NK-92 treated with Interleukin-12 subunit alpha and Interleukin-12 subunit beta, amount 100 ng/mL, for 24 hours (cell line): ENCODE results near the gene NR2C1.
"Not testable (repeated sequence)": the region's sequence is repeated elsewhere in the genome, so short reads cannot be mapped to it uniquely, and the experiment has no call there.

ENCODE experiments used
- DNase-seq: peaks from one replicate; lab custom pipeline; 2025; lab: John Stamatoyannopoulos, UW

The NR2C1 gene

DNA sequence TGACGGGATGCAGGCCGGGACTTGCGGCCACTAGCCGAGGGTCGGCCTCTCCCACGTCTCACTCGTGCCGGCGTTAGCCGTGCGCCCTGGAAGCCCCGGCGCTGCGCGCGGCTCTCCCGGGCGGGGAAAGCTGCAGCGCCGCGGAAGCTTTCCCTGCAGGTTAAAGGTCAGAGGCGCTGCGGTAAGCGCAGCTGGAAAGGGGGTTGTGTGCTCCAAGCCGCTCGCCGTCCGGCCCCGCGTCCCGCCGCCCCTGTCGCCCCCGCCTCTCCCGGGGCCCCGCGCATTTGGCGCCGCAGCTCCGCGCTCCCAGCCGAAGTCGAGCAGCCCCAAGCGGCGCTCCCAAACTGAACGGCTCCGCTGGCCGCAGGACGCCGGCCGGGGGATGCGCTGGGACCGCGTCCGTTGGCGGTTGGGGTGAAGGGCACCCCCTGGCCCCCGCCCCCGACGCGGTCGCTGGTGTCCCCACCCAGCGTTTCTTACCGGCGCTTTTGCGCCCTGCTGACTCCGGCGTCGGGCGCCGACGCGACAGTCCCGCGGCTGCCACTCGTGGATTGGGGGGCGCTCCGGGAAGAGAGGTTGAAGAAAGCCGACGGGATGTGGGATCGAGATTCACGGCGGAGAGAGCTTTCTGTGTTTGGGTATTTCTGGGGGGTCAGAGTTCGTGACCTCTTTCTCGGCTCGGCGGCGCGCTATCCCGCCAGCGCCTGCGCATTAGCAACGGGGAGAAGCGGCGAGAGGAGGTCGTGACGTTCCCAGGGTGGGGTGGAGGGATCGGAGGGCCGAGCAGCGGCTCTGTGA, at the start of gene NR2C1:
Gene NR2C1, minus strand, starts transcription at position 719 of the 798 bp plus-strand sequence. CDS start 6,234 bp downstream, outside the sequence.
- peak; percentile 88 for DNase-seq

DNA sequence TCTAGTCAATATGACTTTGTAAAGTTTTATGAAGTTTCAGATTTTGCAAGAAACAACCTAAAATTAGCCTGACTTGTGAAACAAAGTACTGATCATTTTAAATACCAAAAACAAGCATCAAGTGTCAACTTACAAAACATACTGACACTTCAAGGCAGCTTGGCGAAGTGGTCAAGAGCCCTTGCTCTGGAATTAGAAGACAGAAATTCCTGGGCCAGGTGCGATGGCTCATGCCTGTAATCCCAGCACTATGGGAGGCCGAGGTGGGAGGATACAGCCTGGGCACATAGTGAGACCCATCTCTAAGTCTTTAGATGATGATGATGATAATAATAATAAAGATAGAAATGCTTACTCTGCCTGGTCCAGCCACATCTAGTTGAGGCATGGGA, 45.4 kb upstream of the NR2C1 start:
- no peak for DNase-seq

DNA sequence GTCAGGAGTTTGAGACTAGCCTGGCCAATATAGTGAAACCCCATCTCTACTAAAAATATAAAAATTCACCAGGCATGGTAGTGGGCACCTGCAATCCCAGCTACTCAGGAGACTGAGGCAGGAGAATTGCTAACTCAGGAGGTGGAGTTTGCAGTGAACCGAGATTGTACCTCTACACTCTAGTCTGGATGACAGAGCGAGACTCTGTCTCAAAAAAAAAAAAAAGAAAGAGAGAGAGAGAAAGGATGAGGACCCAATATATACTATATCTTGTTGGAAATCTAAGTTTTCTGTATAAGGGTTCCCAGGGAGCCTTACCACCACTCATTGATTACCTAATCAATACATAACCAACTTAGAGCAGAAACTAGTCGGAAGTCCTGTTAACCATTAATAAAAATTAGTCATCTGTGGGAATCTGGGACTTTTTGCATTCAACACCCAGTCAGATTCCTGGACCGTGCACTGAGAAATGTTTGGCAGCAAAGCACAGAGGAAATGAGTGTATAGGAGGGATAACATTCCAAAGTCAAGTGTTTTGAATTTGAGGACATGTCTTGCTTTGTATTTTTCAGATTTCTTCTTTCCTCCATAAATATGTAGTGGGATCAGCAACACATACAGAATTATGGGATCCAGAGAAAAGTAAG, 44.8 kb upstream of the NR2C1 start:
- no peak for DNase-seq

DNA sequence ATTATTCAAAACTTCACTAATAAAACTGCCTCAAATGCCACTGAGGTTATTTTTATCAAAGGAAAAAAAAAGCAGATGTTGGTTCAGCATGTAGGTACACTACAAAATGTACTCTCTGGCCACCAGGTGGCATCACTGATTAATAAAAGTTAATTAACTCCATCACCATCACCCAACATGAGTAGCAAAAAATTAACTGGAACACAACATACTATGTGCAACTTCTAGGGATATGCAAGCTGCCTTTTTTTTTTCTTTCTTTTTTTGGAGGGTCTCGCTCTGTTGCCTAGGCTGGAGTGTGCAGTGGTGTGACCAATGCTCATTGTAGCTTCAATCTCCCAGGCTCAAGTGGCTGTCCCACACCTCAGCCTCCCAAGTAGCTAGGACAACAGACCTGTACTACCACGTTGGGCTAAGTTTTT, 43.8 kb upstream of the NR2C1 start:
- peak; percentile 11 for DNase-seq

DNA sequence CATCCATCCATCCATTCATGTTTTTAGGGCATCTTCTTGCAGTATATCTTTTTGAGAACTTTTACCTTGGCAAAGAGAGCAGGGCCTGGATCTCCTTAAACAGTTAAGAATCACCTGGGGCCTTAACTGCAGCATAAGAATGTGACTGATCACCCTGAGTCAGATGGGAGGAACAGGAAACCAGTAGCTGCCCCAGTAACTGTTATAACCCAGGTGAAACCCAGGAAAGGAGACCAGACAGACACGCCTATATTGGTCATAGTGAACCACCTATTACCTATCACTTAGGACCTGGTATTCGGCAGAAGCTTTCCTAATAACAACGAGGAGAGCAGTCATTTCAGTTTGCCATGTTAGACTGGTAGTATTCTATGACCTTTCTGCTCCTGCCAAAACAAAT, 43.4 kb upstream of the NR2C1 start:
- DNase-seq, result no peak

DNA sequence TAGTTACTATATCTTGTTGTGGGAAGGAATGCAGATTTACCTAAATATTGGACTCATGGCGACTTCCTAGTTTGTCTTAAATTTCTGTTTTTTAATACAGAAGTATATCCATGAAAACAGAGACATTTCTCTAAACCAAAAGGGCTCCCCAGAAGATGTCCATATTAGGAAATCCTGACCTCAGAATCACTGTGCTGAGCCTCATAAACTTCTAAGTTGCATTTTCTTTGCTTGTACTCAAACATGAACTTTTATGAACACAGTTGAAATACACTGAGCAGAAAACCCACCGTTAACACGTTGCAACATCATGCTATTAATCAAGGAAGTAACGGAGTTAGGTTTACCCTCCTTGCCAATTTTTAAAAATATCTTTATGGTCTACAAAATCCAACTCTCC, 42.9 kb upstream of the NR2C1 start:
- DNase-seq, result no peak

DNA sequence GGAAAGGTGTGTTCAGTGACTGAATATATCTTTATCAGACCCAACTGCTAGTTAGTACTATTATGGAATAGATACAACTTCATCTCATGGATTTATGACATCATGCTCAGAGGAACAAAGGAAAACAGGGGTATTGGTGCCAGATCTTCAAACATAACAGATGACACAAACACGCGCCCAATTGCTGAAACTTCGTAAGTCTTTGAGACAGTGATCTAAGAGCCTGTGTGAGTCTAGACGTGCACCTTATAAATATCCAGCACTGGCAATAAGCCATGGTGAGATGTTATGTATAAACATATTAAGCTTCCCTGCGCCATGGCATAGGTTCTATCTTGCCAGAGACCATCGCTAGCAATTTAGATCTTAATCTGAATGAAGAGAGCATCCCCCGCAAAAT, 42.2 kb upstream of the NR2C1 start:
- DNase-seq, result no peak

DNA sequence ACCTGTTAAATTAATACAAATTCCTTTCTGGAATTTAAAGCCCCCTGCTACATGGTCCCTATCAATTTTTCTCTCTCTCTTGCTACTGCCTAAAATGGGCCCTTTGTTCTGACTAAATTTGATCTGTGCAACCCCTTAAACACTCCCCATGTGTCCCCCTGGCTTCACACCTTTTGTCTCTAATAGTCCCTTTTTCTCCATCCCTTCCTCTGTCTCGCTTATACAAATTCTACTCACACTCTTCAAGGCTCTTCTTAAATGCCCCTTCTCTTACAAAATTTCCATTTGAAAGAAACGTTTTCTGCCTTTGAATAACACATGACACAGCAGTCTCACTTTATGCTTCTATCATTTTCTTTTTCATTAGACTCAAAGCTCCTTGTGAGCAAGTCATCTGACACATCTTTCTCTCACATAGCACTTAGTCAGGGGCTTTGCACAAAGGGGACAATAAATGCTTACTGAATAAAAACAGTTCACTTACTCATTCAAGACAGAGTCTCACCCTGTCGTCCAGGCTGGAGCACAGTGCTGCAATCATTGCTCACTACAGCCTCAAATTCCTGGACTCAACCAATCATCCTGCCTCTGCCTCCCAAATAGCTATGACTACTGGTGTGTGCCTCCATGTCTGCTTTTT, 41.5 kb upstream of the NR2C1 start:
- no peak for DNase-seq

DNA sequence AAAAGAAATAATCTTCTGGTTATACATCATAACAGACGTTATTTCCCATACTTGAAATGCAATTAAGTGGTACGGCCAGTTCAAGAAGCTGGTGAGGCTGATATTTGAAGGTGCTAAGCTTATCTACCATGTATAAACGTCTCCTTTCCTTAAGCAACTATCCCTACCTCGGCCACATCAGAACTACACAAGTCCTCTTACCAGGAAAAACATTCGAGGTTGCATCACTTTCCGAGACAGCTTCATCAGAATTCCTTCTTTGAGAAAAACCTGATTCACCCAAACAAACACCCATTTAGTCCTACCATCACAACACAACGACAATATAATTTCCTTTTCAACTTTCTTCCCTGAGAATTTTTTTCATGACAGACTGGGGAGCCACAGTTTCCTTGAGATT, 33.9 kb upstream of the NR2C1 start:
- DNase-seq, result no peak

DNA sequence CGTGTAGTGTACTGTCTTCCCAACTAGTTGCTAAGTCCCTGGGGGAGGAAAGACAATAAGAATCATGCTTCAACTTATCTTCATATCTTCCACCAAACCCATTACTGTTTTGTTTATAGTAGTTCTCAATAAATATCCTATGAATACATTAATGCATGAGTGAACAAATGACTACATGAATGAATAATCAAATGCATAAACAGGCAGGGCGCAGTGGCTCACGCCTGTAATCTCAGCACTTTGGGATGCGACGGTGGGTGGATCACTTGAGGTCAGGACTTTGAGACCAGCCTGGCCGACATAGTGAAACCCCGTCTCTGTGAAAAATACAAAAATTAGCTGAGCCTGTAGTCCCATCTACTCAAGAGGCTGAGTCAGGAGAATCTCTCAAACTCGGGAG, 32.1 kb upstream of the NR2C1 start:
- no peak for DNase-seq

DNA sequence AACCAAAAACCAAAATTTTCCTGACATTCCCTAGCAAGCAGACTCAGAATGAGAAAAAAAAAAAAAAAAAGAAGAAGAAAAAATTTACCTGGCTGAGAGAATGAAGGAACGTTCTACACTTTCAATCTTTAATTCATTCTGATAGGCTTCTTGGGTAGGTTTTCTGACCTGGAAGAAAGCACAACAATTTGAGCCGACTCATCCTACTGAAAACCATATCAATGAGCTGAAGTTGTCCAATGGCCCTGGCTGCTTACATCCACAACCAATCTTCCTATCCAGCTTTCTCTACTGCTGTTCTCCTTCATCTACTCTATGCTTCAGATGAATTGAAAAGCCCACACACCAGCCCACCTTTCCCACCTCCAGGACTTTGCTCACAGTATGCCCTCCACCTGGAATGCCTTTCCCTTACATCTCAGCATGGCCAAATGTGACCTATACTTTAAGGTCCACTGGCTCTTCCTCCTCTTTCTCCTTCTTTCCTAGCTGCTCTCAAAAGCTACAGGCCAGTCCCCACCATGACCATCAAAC, 31.6 kb upstream of the NR2C1 start:
- DNase-seq, result no peak

DNA sequence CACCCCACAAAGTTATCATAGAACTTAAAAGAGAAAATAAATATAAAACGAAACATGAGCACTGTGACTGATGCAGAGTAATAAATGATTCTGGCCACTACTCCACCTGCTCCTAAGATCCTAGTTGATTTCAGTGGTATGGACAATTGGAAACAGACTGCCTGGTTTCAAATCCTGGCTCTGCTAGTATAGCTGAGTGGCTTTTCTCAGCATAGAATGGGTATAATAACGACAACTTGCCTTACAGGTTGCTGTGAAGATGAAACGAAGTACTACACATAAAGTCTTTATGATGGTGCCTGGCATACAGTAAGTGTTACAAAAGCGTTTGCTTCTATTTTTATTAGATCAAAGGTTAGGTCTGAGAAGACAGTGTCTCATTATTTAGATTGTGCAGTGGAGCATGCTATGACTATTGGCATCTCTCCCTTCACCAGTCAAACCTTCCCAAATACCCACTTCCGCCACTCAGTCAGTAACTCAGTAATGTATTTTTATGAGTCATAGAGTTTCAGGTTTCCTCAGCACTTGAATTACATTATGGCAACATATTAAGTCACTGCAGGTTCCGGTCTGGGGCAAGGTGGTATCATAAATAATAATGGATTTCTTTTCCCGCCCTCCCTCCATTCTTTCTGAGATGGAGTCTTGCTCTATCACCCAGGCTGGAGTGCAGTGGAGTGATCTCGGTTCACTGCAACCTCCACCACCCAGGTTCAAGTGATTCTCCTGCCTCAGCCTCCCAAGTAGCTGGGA, 29.7 kb upstream of the NR2C1 start:
- DNase-seq, result no peak

DNA sequence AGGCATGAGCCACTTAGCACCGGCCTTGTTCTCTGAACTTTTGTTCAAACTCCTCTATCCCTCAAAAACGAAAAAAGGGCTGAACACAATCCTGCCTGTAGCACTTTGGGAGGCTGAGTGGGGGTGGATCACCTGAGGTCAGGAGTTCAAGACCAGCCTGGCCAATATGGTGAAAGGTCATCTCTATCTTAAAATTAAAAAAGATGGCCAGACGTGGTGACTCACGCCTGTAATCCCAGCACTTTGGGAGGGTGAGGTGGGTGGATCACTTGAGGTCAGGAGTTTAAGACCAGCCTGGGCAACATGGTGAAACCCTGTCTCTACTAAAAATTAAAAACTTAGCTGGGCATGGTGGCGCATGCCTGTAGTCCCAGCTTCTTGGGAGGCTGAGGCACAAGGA, 28.5 kb upstream of the NR2C1 start:
- not testable (repeated sequence) for DNase-seq

DNA sequence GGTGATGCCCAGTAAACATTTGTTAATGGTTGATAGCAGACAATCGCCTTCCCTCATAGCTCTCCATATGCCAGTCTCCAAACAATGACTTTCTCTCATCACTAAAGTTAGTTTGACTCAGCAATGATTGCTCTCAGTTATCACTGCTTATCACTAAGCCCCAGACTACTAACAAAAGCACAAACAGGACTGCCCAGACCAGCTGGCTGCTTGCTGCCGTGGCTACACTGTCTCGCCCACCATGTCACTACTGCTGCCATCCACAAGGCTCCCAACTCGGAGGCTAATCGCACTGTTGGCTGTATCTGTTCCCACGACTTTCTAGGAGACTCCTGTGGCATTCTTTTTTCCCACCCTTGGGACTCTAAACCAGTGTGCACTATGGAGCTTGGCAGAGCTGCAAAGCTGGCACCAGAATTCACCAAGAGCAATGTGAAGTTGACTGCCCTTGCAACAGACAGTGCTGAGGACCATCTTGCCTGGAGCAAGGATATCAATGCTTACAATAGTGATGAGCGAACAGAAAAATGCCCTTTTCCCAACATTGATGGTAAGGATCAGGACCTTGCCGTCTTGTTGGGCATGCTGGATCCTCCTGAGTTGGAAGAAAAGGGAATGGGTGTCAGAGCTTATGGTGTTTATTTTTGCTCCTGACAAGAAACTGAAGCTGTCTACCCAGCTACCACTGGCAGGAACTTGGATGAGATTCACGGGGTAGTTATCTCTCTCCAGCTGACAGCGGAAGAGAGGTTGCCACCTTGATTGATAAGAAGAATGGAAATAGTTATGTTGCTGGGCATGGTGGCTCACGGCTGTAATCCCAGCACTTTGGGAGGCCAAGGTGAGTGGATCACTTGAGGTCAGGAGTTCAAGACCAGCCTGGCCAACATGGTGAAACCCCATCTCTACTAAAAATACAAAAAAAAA, 27.1 kb upstream of the NR2C1 start:
- DNase-seq, result no peak

DNA sequence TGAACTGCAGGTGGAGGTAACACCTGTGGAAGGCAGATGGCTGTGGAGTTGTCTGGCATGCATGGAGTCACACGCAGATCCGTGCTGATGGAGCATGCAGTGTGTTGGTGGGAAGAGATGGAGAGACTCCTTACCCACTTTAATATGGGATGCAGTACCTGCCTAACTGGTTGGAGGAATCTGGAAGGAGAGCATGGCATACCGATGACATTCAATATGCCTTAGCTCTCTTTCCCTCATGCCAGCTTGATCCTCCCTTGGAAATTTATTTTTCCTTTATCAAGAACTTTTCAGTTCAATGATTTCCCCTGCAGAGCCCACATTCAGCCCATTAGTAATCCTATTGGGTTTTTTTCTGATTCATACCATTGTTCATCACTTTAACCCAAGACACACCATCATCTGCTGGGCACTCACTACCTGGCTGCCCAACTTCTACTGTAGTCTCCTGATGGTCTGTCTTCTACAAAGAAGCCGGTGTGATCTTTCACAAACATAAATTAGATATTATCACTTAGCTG, 25.9 kb upstream of the NR2C1 start:
- no peak for DNase-seq

DNA sequence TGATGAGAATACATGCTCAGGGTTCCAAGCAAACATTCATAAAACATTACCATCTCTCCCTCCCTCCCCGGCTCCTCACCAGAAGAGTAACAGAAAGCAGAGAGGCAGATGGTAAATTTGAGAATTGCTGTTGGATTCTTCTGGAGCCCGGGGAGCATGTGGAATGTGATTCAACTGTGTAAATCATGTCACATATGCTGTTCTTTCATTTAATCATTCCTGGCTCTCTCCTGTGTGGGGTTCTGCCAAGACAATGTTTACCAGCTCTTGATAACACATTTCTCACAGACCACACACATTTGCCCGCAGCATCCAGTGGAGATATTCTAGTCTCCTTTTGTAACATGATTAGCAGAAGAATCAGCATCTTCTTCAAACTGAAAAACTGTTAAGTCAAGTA, 23.4 kb upstream of the NR2C1 start:
- DNase-seq, result no peak

DNA sequence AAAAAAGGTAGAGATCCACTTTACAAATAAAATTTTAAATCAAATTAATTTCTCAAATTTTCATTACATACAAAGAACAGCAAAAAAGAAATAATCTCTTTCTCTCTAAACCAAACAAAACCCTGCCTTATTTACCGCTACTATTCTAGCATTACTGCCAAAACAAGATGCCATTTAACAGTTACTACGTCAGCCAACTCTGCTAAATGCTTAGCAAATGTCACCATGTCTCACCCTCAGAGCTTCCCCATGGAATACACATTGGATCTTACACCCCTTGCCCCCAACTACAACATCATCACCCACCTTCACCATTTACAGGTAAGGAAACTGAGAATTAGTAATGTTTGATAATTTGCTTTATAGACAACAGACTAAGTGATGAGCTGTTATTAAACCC, 23.0 kb upstream of the NR2C1 start:
- no peak for DNase-seq

DNA sequence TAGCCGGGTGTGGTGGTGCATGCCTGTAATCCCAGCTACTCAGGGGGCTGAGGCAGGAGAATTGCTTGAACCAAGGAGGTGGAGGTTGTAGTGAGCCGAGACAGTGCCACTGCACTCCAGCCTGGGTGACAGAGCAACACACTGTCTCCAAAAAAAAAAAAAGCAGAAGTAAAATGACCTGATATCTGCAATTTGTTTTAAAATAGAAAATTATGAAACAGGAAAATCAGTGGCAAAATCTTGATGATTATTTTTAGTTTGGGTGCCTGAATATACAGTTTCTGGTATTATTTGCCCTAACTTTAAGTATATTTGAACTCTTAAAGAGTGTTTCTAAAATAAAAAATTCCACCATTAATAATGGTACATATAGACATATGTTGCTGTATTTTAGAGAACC, 22.4 kb upstream of the NR2C1 start:
- not testable (repeated sequence) for DNase-seq

DNA sequence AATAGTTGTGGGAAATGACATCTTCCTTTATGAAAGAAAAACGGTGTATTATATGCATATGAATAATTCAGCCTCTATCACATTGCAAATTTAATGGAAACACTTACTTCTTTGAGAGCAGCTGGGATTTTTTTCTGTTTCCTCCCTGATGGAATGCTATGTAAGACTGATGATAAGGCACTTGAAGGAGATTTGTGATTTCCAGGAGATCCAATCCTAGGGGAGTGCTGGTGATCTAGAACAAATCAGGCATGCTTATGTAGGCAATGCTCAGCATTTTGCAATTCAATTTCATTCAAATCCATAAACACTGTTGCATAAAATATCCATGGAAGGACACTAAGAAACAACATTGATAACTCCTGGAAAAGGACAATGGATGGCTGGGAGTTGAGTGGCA, 16.0 kb upstream of the NR2C1 start:
- no peak for DNase-seq

DNA sequence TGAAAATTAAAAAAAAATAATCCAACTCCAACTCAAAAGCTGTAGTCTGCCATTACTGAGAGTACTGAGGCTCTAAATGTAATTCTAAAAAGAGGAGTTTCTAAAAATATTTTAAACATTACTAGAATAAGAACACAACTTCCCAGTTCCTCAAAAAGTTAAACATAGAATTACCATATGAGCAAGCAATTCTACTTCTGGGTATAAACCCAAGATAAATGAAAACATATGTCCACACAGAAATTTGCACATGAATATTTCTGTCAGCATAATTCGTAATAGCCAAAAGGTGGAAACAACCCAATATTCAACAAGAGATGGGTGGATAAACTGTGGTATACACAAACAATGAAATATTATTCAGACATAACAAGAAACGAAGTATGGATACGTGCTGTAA, 15.0 kb upstream of the NR2C1 start:
- no peak for DNase-seq

DNA sequence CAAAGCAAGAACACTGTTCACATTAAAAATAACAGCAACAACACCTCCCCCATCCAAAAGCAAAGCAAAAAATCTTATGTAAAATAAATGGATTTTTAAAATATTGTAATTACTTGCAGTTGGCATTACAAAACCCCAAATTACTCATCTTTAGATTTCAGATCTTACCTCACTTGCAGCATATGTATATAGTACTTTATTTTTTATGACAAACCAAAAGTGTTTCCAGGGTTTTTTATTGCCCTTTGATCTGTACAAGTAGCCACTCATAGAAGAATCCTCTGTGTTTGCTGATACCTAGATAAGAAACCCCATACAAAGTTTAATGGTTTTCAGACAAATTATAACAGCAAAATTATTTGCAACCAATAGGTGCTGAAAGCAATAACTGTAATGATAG, 12.2 kb upstream of the NR2C1 start:
- no peak for DNase-seq
